DMS153 treated with DMSO at 0.1 percent for 48 hours (cell line): ENCODE results near the gene PBX1.
"Not testable (repeated sequence)": the region's sequence is repeated elsewhere in the genome, so short reads cannot be mapped to it uniquely, and the experiment has no call there.

Experiments used
- DNase-seq: peaks from one replicate; lab custom pipeline; 2025; ENCODE audit not compliant: unreplicated experiment; lab: John Stamatoyannopoulos, UW

Gene PBX1

GRCh38 chr1:164558461-164559341, at the start of gene PBX1:
PBX1 (plus strand) TSS chr1:164559184.
- DNase-seq, result peak; percentile 98

GRCh38 chr1:164510435-164510834, 48.5 kb upstream of the PBX1 start:
- no peak for DNase-seq

DNA sequence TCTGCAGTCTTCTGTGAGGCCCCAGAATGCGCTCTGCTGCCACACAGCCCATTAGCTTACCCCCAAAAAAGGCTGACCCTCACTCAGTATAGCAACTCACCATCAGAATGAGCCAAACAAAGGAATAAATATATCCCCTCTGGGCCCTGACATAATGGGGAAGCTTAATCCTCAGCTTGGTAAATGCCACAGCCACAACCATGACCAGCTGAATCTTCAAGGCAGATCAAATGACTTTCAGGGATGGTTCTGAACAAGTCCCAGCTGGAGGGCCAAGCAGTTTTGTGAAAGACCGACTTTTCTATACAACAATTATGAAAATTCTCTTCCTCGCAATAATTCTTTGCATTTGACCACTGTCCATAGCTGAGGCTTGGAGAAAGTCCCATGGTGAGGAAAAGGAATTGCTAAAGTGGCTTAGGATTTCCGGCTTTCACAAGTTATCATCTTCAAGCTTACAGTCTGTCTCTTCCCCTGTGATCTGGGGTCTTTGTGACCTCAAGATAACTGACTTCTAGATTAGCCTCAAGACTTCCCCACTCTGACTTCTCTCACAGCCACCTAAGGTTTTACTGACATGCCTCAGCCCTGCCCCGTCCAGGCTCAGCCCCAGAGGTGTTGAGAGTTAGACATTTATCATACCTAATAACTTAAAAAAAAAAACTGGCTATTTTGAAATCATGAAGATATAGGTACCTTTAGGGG, 47.8 kb upstream of the PBX1 start:
- DNase-seq, result no peak

GRCh38 chr1:164515231-164515630, 43.8 kb upstream of the PBX1 start:
- no peak for DNase-seq

DNA sequence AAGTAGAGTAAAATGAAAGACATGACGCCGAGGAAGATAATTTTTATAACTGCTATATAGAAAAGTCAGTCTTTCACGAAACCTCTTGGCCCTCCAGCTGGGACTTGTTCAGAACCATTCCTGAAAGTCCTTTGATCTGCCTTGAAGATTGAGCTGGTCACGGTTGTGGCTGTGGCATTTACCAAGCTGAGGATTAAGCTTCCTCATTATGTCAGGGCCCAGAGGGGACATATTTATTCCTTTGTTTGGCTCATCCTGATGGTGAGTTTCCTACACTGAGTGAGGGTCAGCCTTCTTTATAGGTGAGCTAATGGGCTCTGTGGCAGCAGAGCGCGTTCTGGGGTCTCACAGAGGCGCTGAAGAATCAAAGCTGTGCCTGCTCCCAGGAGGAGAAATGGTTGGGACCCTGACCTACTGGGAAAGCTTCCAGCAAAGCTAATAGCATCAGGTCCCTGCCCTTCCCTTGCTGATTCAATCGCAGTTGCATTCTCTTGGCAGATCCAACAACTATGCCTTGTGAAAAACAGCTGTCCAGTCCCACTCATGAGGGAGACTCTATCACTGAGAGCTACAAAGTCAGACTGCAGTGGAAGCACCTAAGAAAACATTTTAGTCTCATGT, 43.2 kb upstream of the PBX1 start:
- no peak for DNase-seq

DNA sequence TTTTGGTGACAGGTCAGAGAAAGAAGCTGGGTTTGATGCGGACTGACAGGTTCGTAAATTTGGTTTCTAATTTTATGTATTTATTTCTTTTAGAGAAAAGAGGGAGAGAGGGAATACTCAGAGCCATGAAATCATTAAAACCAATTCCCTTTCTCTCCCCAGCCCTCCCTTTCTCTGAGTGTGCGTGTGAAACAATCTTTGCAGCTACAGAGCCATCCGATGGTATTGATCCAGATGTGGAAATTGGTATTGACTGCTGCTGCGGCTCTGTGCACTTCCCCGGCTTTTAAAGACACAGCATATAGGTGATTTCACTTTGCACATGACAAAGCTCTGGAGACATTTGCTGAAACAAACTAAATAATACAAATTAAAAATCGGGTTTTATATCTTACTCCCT, 42.4 kb upstream of the PBX1 start:
- DNase-seq, result no peak

DNA sequence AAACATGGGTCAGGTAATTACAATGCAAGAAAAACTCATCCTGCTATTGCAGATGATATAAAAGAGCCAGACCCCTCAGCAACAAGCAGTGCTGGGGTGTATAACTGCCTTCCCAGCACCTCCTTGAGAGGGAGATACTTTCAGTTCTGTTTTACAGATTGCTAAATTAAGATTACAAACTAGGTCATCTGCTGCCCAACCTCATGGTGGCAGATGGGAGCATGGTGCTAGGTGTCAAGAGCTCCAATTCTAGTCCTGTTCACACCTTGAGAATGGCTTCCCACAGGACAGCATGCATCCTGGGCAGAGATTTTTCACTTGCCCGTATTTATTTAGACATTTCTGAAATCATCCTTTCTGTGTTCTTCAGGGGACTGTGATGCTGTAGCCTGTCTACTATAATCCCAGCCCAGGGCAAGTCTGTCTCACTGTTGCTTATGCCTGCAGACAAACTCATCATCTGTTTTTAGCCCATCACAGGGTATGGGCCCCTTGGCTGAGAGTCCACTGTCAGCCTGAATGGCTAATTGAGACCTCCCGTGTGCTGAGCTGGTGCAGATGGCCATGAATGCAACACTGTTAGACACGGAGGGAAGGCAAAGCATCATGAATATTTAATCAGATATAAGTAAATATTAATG, 40.2 kb upstream of the PBX1 start:
- DNase-seq, result no peak

DNA sequence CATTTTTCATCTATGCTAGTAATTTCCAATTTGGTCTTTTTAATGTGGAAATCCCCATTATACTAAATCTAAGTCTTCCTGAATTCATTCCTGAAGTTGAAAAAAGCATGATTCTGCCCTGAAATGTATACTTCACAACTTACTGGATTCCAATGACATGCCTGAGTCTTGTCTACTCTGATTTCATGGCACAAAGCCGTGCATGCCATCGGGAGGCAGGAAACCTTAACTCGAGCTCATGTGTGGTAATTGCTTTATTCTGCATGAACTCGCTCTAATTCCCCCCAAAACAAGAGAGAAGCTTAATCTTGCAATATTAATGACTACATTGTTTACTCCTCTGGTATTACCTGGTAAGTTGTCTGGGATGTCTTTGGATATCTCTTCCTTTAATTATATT, 39.6 kb upstream of the PBX1 start:
- no peak for DNase-seq

- DNase-seq, result no peak
Observed at GRCh38 chr1:164524810-164525209, 34.2 kb upstream of the PBX1 start.

- no peak for DNase-seq
Observed at GRCh38 chr1:164534863-164535610, 23.9 kb upstream of the PBX1 start.

GRCh38 chr1:164552463-164552988, 6.5 kb upstream of the PBX1 start:
- not testable (repeated sequence) for DNase-seq

DNA sequence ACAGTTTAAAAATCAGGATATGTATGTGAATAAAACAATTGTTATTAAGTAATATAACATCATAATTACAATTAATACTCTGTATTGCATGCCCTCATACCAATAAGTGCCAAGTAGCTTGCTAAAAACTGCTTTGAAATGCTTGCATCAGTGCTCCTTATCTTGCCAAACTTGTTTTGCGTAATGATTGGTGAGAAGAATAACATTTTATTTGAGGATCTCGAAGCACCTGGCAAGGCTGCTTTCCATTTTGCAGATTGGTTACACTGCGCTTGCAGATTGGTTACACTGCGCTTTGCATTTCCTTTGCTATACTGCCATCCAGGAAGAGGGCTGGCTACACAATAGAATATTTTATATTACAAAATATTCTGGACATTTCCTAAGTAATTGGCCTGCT, 1.7 kb upstream of the PBX1 start:
- peak; percentile 40 for DNase-seq

DNA sequence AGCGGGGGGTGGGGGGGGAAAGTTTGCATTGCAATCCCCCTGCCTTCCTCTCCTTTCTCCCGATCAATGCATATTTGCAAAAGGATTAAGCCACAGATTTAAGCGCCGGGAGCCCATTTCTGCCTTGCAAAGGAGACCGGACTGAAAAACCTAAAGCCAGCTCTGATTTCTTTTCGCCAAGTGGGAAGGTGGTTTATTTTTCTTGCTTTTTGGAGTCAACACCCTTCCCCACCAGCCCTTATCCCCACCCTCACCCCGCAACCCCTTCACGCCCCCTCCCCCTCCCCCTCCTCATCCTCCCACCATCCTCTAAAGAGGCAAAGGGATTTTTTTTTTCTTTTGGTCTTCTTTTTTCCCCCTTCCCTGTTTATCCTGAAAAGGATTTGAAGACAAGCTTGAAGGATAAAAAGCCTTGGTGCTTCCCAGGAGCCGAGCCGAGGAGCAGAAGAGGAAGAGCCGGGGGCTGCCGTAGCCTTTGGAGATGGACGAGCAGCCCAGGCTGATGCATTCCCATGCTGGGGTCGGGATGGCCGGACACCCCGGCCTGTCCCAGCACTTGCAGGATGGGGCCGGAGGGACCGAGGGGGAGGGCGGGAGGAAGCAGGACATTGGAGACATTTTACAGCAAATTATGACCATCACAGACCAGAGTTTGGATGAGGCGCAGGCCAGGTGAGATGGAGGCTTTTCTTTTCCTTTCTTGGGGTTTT, 513 bp downstream of the PBX1 start:
- DNase-seq, result peak; percentile 85

DNA sequence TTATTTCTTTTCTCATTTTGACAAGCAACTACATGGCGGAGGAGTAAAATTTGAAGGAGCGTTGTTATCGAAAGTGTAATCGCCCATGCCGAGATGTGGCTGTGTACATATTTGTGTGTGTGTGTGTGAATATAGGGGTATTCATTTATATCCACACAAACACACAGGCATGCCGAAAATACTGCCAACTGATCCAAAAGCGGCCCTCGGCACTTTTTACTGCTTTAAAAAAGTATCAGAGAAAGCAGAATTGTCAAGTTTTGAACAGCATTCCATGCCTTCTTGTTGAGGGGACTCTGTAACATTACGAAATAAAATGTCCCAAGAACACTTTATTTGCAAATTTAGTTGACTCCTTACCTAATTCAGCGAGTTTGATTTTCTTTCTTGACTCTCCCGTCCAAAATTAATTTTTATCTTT, 1.1 kb downstream of the PBX1 start:
- DNase-seq, result peak; percentile 41

DNA sequence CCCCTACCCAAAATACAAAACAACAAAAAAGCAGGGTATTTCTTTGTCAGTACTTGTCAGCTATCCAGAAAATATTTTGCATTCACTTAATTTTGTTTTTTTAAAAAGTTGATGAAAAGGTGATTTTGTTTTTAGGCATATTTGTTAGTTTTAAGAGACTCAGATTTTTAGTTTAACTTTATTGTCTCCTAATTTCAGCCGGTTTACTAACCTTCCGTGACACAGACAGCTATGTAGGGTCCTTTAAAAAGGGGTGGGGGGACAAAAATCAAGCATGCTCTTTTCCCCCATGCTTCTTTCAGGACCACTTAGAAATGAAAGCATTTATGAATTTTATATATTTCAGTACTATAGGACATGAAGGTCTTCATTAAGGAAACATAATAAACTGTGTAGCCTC, 1.6 kb downstream of the PBX1 start:
- DNase-seq, result no peak

GRCh38 chr1:164561007-164561406, 2.0 kb downstream of the PBX1 start:
- DNase-seq, result peak; percentile 72

DNA sequence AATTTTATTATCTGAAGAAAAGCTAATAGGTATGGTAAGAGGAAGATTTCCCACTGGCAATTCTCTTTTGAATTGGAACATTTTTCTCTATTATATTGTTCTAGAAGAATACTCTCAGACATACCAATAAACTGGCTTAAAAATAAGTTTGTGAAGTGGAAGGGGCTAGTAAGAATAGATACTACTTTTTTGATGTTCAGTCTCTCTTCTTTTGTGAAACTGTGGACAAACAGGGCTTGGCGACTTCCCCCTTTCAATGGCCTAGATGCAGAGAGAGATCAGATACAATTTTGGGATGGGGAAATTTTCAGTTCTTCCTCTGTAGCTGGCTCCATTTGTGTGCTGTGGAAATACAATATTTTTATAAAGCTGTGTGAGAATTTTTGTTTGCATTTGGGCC, 2.5 kb downstream of the PBX1 start:
- DNase-seq, result peak; percentile 72

DNA sequence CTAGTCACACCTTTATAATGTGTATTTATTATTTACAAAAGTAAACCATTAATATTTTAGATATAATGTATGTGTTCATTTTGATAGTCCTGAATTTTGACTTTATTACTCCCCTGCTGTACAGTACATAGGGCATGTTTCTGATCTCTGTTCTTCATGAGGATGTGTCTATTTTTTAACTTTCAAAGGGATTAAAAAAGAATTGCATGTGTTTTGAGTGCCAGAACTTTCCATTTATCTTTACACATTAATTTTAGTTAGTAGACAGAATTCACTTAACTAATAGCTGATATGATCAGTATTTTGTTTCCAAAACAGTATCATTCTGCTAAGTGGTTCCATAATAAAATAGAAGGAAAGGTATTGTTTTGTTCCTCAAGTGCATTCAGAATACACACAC, 3.1 kb downstream of the PBX1 start:
- DNase-seq, result no peak

DNA sequence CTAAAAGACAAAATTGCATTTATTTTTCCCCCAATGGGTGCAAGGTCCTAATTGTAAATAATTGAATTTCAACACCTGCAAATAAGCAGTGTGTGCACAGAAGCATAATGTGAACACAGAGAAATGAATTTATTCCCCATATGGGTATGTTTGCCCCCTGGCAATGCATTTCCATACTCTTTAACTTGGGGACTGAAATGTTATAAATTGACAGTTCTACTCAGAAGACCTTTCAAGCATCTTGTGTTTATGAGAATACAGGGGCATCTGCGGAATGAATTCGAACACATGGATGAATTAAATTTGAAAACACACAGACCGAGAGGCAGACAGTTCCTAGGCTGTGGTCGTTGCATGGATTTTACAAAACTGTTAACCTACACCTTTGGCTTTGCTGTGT, 3.5 kb downstream of the PBX1 start:
- DNase-seq, result peak; percentile 32
